GM18867 (cell line): ENCODE measurements around the gene ROCK1.
"Not testable (repeated sequence)": the region's sequence is repeated elsewhere in the genome, so short reads cannot be mapped to it uniquely, and the experiment has no call there.

ENCODE experiments used
- ATAC-seq: cut with Tn5 transposase; IDR thresholded peaks from one replicate; pipeline ENCODE4 v1.9.1; 2021; ENCODE audit warnings: mild to moderate bottlenecking, moderate library complexity; ENCODE audit not compliant: unreplicated experiment

Gene ROCK1

GRCh38 chr18:21056545-21056944 lies 55.1 kb downstream of the ROCK1 start:
- no peak for ATAC-seq

GRCh38 chr18:21054252-21054821 lies 57.3 kb downstream of the ROCK1 start:
- no peak for ATAC-seq

GRCh38 chr18:21053127-21053526 lies 58.5 kb downstream of the ROCK1 start:
- ATAC-seq = no peak

- no peak for ATAC-seq
Measured at GRCh38 chr18:21052385-21052784, 59.2 kb downstream of the ROCK1 start.

- ATAC-seq = no peak
Measured at GRCh38 chr18:21051620-21052019, 60.0 kb downstream of the ROCK1 start.

- no peak for ATAC-seq
Measured at GRCh38 chr18:21049306-21049705, 62.3 kb downstream of the ROCK1 start.

- no peak for ATAC-seq
Measured at GRCh38 chr18:21047126-21047525, 64.5 kb downstream of the ROCK1 start.

- no peak for ATAC-seq
Measured at GRCh38 chr18:21040466-21040865, 71.1 kb downstream of the ROCK1 start.

- no peak for ATAC-seq
Measured at GRCh38 chr18:21038201-21038600, 73.4 kb downstream of the ROCK1 start.

GRCh38 chr18:21031845-21032244 lies 79.8 kb downstream of the ROCK1 start:
- ATAC-seq = no peak

- ATAC-seq = not testable (repeated sequence)
Measured at GRCh38 chr18:21018257-21018656, 93.4 kb downstream of the ROCK1 start.

GRCh38 chr18:21012308-21012707 lies 99.3 kb downstream of the ROCK1 start:
- ATAC-seq = no peak

- no peak for ATAC-seq
Measured at GRCh38 chr18:21004726-21005125, 106.9 kb downstream of the ROCK1 start.

- ATAC-seq = no peak
Measured at GRCh38 chr18:21000667-21001066, 110.9 kb downstream of the ROCK1 start.

- ATAC-seq = no peak
Measured at GRCh38 chr18:20997371-20997770, 114.2 kb downstream of the ROCK1 start.

GRCh38 chr18:20996418-20996817 lies 115.2 kb downstream of the ROCK1 start:
- no peak for ATAC-seq

GRCh38 chr18:20988726-20989125 lies 122.9 kb downstream of the ROCK1 start:
- ATAC-seq = no peak

- ATAC-seq = no peak
Measured at GRCh38 chr18:20975077-20975476, 136.5 kb downstream of the ROCK1 start.

GRCh38 chr18:20971886-20972267 lies 139.7 kb downstream of the ROCK1 start:
- ATAC-seq = peak; percentile 69

GRCh38 chr18:20966795-20967194 lies 144.8 kb downstream of the ROCK1 start:
- no peak for ATAC-seq

- ATAC-seq = no peak
Measured at GRCh38 chr18:20963027-20963426, 148.6 kb downstream of the ROCK1 start.

- ATAC-seq = no peak
Measured at GRCh38 chr18:20960735-20961134, 150.9 kb downstream of the ROCK1 start.

GRCh38 chr18:20950827-20951226 lies 160.8 kb downstream of the ROCK1 start:
- ATAC-seq = not testable (repeated sequence)
